ENCODE measurements around the gene AADAT.
"Not testable (repeated sequence)": the region's sequence is repeated elsewhere in the genome, so short reads cannot be mapped to it uniquely, and the experiment has no call there.

The AADAT gene

DNA sequence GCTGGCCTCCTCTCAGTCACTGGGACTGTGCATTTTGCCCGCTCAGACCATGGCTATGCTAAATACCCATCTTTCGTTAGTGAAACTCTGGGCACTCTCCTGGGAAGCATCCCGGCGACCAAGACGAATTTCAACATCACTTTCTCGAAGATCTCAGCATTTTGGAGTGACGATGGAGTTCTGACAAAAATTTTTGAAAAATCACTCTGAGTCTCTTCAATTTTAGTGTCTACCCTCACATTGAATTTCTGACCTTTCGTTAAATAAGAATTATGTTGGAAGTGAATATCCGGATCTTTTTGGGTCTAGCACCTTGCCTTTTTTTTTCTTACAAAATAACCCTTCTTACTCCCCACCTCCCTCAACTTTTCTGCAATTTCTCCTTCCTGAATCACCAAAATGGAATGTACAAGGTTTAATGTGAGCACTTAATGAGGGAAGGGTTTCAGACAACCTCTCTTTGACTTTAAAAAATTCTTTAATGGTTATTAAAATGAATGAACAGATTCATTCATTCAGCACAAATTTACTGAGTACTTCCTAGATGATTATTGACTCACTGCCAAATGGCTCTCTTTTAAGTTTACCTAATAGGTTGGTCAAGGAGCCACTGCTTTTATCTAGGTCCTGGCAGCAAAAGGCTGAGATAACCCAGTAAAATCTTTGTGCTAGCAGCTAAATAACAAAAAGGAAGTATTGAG lies 746 bp upstream of the AADAT start:
- in situ Hi-C loops (cut with HindIII; ENCODE audit: low sequenced_read_pairs) = no loop called here

GRCh38 chr4:170089274-170089667 lies 485 bp downstream of the AADAT start:
- in situ Hi-C loops (cut with HindIII; ENCODE audit: low sequenced_read_pairs) = no loop called here

- in situ Hi-C loops (cut with HindIII; ENCODE audit: low sequenced_read_pairs) = no loop called here
These were observed 1.0 kb downstream of the AADAT start for GRCh38 chr4:170088716-170089115.

- in situ Hi-C loops (cut with HindIII; ENCODE audit: low sequenced_read_pairs) = no loop called here
These were observed 2.5 kb downstream of the AADAT start for GRCh38 chr4:170087163-170087700.

- in situ Hi-C loops (cut with HindIII; ENCODE audit: low sequenced_read_pairs) = no loop called here
These were observed 6.2 kb downstream of the AADAT start for GRCh38 chr4:170083541-170083940.

- in situ Hi-C loops (cut with HindIII; ENCODE audit: low sequenced_read_pairs) = no loop called here
These were observed 9.3 kb downstream of the AADAT start for GRCh38 chr4:170080496-170080895.

GRCh38 chr4:170079981-170080380 lies 9.8 kb downstream of the AADAT start:
- in situ Hi-C loops (cut with HindIII; ENCODE audit: low sequenced_read_pairs) = no loop called here

- in situ Hi-C loops (cut with HindIII; ENCODE audit: low sequenced_read_pairs) = no loop called here
These were observed 18.6 kb downstream of the AADAT start for GRCh38 chr4:170071196-170071595.

GRCh38 chr4:170068438-170069128 lies 21.2 kb downstream of the AADAT start:
- in situ Hi-C loops (cut with HindIII; ENCODE audit: low sequenced_read_pairs) = no loop called here

DNA sequence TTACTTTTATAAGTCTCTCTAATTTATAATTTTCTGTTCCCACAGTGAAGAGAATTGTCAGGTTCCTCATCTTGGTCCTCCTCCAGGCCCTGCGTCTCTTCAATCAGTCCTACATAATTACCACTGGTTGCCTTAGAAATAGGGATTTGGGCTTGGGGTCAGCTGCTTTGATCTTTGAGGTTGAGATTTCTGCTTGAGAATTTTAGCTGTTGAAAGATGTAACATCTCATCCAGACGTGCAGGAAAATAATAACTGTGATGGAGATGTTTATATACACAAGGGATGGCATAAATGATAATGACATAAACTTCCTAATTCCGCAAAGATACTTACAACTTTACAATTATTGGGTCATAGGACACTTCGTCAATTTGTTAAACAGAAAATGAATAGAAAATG lies 30.3 kb downstream of the AADAT start:
- in situ Hi-C loops (cut with HindIII; ENCODE audit: low sequenced_read_pairs) = no loop called here

DNA sequence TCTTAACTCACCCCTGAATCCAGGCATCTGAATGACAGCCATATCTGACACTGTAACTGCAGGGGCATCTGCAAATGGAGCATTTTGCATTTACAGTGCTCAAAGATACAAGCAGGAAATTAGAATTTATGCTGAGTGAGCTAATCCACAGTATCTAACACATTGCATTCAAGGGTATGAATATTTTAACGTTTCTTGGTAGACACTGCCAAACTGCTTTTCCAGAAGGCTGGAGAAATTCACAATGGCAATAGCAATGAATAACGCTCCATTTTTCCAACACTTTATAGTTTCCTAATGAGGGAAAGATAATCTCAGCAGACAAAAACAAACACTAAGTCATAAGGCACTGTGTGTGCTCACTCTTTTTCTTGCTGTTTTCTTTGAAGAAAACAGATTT lies 30.9 kb downstream of the AADAT start:
- in situ Hi-C loops (cut with HindIII; ENCODE audit: low sequenced_read_pairs) = no loop called here

GRCh38 chr4:170057866-170058265 lies 31.9 kb downstream of the AADAT start:
- in situ Hi-C loops (cut with HindIII; ENCODE audit: low sequenced_read_pairs) = no loop called here

- in situ Hi-C loops (cut with HindIII; ENCODE audit: low sequenced_read_pairs) = no loop called here
These were observed 36.8 kb downstream of the AADAT start for GRCh38 chr4:170052919-170053318.

- in situ Hi-C loops (cut with HindIII; ENCODE audit: low sequenced_read_pairs) = no loop called here
These were observed 38.4 kb downstream of the AADAT start for GRCh38 chr4:170051402-170051801.

- in situ Hi-C loops (cut with HindIII; ENCODE audit: low sequenced_read_pairs) = no loop called here
These were observed 40.0 kb downstream of the AADAT start for GRCh38 chr4:170049766-170050165.

DNA sequence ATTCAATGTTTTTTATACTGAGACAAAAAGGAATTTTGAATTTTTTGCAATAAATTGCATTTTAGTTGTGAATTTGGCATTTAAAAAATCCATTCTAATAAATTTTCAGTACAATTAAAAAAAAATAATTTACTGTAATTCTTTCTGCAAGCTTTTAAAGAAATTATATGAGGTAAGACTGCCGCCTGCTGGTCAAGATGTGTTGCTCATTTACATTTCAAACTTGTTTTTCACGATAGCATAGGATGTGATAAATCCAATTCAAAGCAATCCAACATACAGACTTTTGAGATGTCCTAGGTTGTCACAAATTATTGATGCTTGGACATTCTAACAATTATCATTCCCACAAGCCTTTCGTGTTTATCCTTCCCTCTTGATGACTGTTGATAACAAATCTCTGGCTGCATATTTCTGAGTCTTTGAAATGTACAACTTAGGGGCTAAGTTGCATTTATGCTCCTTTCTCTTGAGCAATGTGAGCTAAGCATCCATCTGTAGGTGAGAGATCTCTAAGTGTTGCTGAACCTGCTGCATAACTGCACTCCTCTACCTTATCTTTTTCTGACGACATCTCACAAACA lies 41.9 kb downstream of the AADAT start:
- in situ Hi-C loops (cut with HindIII; ENCODE audit: low sequenced_read_pairs) = no loop called here

- in situ Hi-C loops (cut with HindIII; ENCODE audit: low sequenced_read_pairs) = not testable (repeated sequence)
These were observed 43.6 kb downstream of the AADAT start for GRCh38 chr4:170046156-170046555.

GRCh38 chr4:170040031-170040680 lies 49.6 kb downstream of the AADAT start:
- in situ Hi-C loops (cut with HindIII; ENCODE audit: low sequenced_read_pairs) = no loop called here

GRCh38 chr4:170038769-170039168 lies 51.0 kb downstream of the AADAT start:
- in situ Hi-C loops (cut with HindIII; ENCODE audit: low sequenced_read_pairs) = no loop called here

DNA sequence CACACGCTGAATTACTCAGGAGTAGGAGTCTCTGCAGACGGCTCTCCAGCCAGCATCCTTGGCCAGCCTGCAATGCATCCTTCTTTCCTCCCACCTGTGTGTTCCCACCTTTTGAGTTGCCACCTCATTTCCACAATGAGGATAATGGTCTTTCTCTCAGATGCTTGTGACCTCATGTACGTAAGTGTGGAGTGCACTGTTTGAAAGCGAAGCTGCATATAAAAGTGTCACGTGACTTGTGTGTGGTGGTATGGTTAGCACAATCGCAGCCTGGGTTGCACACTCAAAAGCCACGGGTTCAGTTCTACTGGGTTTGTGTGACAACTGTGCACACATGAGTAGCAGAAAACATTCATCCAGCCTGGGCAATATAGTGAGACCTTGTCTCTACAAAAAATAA lies 51.5 kb downstream of the AADAT start:
- in situ Hi-C loops (cut with HindIII; ENCODE audit: low sequenced_read_pairs) = no loop called here

GRCh38 chr4:170037481-170037880 lies 52.3 kb downstream of the AADAT start:
- in situ Hi-C loops (cut with HindIII; ENCODE audit: low sequenced_read_pairs) = no loop called here
